Tibial artery (tissue), 4 donors: ENCODE results near the gene CNIH4.
"Not testable (repeated sequence)": the region's sequence is repeated elsewhere in the genome, so short reads cannot be mapped to it uniquely, and the experiment has no call there.

ENCODE experiments used
- DNase-seq, 2 donors: peaks; one replicate each; pipeline ENCODE4 v3.0.0-alpha.2; 2019
- H3K27ac ChIP-seq, 2 donors: fragments of 200-600 bp; sonication (generic) in 1 of 2; 1 replicate in 1 of 2; 2 replicates in 1 of 2; pipeline ENCODE4 v1.5.1; 2018 to 2019; ENCODE audit warnings: mild to moderate bottlenecking in 1 of 2
- H3K27me3 ChIP-seq, 2 donors: fragments of 200-600 bp; sonication (generic) in 1 of 2; one replicate each; pipeline versions ENCODE4 v1.5.1 to v1.6.0; 2016 to 2019
- H3K36me3 ChIP-seq, 3 donors: fragments of 200-600 bp; sonication (generic) in 2 of 3; one replicate each; pipeline ENCODE4 v1.5.1; 2016 to 2019; ENCODE audit warnings: mild to moderate bottlenecking in 2 of 3
- H3K4me1 ChIP-seq, 4 donors: fragments of 200-600 bp; sonication (generic) in 2 of 4; 1 replicate in 3 of 4; 2 replicates in 1 of 4; pipeline ENCODE4 v1.5.1; 2016 to 2019
- H3K4me3 ChIP-seq, 2 donors: fragments of 200-600 bp; sonication (generic) in 1 of 2; 1 replicate in 1 of 2; 2 replicates in 1 of 2; pipeline ENCODE4 v1.5.1; 2018 to 2019; ENCODE audit warnings: mild to moderate bottlenecking in 2 of 2
- H3K9me3 ChIP-seq, 3 donors: fragments of 200-600 bp; sonication (generic) in 1 of 3; one replicate each; pipeline ENCODE4 v1.5.1; 2016 to 2019
- intact Hi-C: fragments of 100-400 bp; cut with DNase I; formaldehyde crosslinking; loops from one replicate; pipeline ENCODE4 v1.15.0; 2023; ENCODE audit warnings: low total_unique reads
- TF ChIP-seq, protein P1 (sequence below), 2 experiments: fragments of 200-600 bp in 1 of 2; fragments of 450-650 bp in 1 of 2; IDR thresholded peaks; one replicate each; pipeline ENCODE4 v1.5.1; 2017 to 2019; ENCODE audit warnings: antibody characterized with exemption in 2 of 2, mild to moderate bottlenecking in 1 of 2, moderate library complexity in 1 of 2

The CNIH4 gene

DNA sequence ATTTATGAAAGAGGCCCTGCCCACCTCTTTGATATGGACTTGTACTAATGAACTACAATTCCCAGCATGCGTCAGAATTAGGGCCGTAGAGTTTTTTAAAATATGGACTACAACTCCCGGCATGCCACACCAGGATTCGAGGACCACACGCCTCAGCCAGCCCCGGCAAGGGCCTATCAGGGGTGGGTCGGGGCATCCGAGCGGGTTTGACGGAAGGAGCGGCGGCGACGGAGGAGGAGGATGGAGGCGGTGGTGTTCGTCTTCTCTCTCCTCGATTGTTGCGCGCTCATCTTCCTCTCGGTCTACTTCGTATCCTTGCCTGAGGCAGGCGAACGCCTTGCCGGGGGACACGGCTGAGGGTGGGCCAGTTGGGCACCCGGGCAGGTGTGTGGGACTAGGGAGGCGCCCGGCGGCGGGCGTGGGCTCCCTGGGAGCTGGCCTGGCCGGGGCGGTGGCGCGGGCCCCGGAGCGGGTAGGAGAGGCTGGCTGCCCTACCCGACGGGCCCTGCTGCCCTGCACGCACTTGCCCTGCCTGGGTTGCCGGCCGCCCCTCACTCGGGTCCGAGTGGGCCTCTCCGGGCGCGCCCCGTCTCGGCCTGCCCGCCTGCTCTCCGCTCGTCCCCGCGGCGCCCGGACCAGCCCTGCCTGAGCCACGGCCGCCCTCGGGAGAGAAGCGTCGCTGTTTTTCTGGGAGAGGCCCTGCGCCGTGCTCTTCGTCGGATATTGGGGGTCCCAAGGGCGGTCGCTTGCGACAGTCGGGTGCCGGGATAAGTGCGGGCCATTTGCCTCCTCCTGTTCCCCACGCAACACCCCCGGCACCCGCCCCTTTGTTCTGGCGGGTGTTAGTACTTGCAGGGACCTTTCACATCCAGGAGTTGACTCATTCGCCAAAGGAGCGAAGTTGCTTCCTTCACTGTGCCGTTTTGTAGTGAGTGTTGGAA is at the start of gene CNIH4:
CNIH4 (plus strand) TSS at position 195 of the 941 bp plus-strand sequence; CDS start at position 241, 46 bp downstream.
- Histone ChIP-seq H3K4me1 (peaks cover 0 to 33% (median 15%) of the 10 kb centered on the region in 4 donors), H3K4me3 (peak within 1 kb of the TSS; percentile 85 to 86), H3K9me3 (no peaks in the 10 kb centered on the region), H3K27ac (peak within 1 kb of the TSS; percentile 94 to 95), H3K36me3 (peaks cover 0 to 7% (median 0%) of the 10 kb centered on the region in 3 donors), H3K27me3 (no peaks in the 10 kb centered on the region)
- peak; percentile 93 to 94 for DNase-seq
- intact Hi-C loops: loop anchor here (10.0 kb wide), 1 partner anchor 98 kb away; no protein-coding TSS in a partner anchor
- TF ChIP-seq, protein P1, sequence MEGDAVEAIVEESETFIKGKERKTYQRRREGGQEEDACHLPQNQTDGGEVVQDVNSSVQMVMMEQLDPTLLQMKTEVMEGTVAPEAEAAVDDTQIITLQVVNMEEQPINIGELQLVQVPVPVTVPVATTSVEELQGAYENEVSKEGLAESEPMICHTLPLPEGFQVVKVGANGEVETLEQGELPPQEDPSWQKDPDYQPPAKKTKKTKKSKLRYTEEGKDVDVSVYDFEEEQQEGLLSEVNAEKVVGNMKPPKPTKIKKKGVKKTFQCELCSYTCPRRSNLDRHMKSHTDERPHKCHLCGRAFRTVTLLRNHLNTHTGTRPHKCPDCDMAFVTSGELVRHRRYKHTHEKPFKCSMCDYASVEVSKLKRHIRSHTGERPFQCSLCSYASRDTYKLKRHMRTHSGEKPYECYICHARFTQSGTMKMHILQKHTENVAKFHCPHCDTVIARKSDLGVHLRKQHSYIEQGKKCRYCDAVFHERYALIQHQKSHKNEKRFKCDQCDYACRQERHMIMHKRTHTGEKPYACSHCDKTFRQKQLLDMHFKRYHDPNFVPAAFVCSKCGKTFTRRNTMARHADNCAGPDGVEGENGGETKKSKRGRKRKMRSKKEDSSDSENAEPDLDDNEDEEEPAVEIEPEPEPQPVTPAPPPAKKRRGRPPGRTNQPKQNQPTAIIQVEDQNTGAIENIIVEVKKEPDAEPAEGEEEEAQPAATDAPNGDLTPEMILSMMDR (IDR thresholded peaks at IDR 0.05): no peak

- no peaks in the 10 kb centered on the region for H3K9me3 ChIP-seq
- H3K4me3 ChIP-seq: no peak overlapping the region
- no peaks in the 10 kb centered on the region for H3K27me3 ChIP-seq
- intact Hi-C loops: no loop called here
- no peaks in the 10 kb centered on the region for H3K4me1 ChIP-seq
- DNase-seq: no peak
- H3K36me3 ChIP-seq: peaks cover 48 to 96% (median 81%) of the 10 kb centered on the region in 3 donors
- H3K27ac ChIP-seq: no peak overlapping the region
- TF ChIP-seq, protein P1 (IDR thresholded peaks at IDR 0.05): no peak
Observed at GRCh38 chr1:224308064-224308463, 48.6 kb upstream of the CNIH4 start.

- H3K27me3 ChIP-seq, H3K4me1 ChIP-seq, H3K27ac ChIP-seq, H3K4me3 ChIP-seq, H3K9me3 ChIP-seq, intact Hi-C loops, DNase-seq: not testable (repeated sequence)
- H3K36me3 ChIP-seq: peaks cover 36 to 93% (median 68%) of the 10 kb centered on the region in 3 donors
Observed at GRCh38 chr1:224311503-224311902, 45.2 kb upstream of the CNIH4 start.

DNA sequence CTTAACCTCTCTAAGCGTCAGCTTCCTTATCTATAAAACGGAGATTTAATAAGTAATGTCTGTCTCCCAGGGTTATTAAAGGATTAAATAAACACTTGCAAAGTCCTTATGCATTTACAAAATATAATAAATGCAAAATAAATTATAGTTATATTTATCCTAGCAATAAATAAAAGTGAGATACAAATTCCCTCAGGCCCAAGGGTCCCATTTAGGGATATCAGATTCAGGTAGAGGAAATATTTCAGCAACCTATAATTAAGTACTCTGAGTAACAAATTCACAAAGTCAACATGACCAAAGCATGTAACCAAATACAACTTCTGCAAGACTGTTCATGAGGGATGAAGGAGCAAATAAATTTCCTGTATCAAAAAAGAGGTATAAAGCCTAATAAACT is 44.7 kb upstream of the CNIH4 start:
- H3K36me3 ChIP-seq: peaks cover 41 to 92% (median 65%) of the 10 kb centered on the region in 3 donors
- H3K27ac ChIP-seq: no peak overlapping the region
- H3K27me3 ChIP-seq: no peaks in the 10 kb centered on the region
- no peak overlapping the region for H3K4me3 ChIP-seq
- no peak for DNase-seq
- H3K4me1 ChIP-seq: no peaks in the 10 kb centered on the region
- H3K9me3 ChIP-seq: no peaks in the 10 kb centered on the region
- TF ChIP-seq, protein P1 (IDR thresholded peaks at IDR 0.05): no peak
- intact Hi-C loops: no loop called here

- DNase-seq: no peak
- Histone ChIP-seq H3K4me3 (no peak overlapping the region), H3K4me1 (no peaks in the 10 kb centered on the region), H3K27me3 (no peaks in the 10 kb centered on the region), H3K9me3 (no peaks in the 10 kb centered on the region), H3K36me3 (peaks cover 18 to 57% (median 24%) of the 10 kb centered on the region in 3 donors), H3K27ac (no peak overlapping the region)
- intact Hi-C loops: no loop called here
- TF ChIP-seq, protein P1 (IDR thresholded peaks at IDR 0.05): no peak
Observed at GRCh38 chr1:224317383-224318045, 39.2 kb upstream of the CNIH4 start.

- intact Hi-C loops: no loop called here
Observed at GRCh38 chr1:224321706-224322105, 35.0 kb upstream of the CNIH4 start.

More at GRCh38 chr1:224321706-224322105, 35.0 kb upstream of the CNIH4 start:
- TF ChIP-seq, protein P1 (IDR thresholded peaks at IDR 0.05): no peak
- DNase-seq: no peak
- H3K9me3 ChIP-seq: no peaks in the 10 kb centered on the region
- no peaks in the 10 kb centered on the region for H3K4me1 ChIP-seq
- no peak overlapping the region for H3K4me3 ChIP-seq
- peaks cover under 1 to 26% (median 6%) of the 10 kb centered on the region in 3 donors for H3K36me3 ChIP-seq
- H3K27me3 ChIP-seq: no peaks in the 10 kb centered on the region
- no peak overlapping the region for H3K27ac ChIP-seq
